HG02610 (cell line): ENCODE data around the gene FMC1.

Source experiments
- ATAC-seq: cut with Tn5 transposase; IDR thresholded peaks from one replicate; pipeline ENCODE4 v1.9.1; 2021; ENCODE audit warnings: mild to moderate bottlenecking, moderate library complexity; ENCODE audit not compliant: unreplicated experiment

The FMC1 gene

GRCh38 chr7:139370943-139371313, 29.8 kb downstream of the FMC1 start:
- ATAC-seq: no peak

- ATAC-seq: no peak
These were observed 33.1 kb downstream of the FMC1 start for GRCh38 chr7:139374246-139374645.

- no peak for ATAC-seq
These were observed 41.3 kb downstream of the FMC1 start for GRCh38 chr7:139382439-139382838.

GRCh38 chr7:139384611-139385010, 43.5 kb downstream of the FMC1 start:
- ATAC-seq: no peak

- ATAC-seq: no peak
These were observed 46.5 kb downstream of the FMC1 start for GRCh38 chr7:139387594-139387993.

GRCh38 chr7:139389091-139389490, 48.0 kb downstream of the FMC1 start:
- no peak for ATAC-seq

GRCh38 chr7:139389774-139390173, 48.6 kb downstream of the FMC1 start:
- no peak for ATAC-seq

- no peak for ATAC-seq
These were observed 52.6 kb downstream of the FMC1 start for GRCh38 chr7:139393621-139394211.

GRCh38 chr7:139394540-139394939, 53.4 kb downstream of the FMC1 start:
- ATAC-seq: no peak
